ENCODE results near the gene ANKRD40CL.
"Not testable (repeated sequence)": the region's sequence is repeated elsewhere in the genome, so short reads cannot be mapped to it uniquely, and the experiment has no call there.

Gene ANKRD40CL

DNA sequence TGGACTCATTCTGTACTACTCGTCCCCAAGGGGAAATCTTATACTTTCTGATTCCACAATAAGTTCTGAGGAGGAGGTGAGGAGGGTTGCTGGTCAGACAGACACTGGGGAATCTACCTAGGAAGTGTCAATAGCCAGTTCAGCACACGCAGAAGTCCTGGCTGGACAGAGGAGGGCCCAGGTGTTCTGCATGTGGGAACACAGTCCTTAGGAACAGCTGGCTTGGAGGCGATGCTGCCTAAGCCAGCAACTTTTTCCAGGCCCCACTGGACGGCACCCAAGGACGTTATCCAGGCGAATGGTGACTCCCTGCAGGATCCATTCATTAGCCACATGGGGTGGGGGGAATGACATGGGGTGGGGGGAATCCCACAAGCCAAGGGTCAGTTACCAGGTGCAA lies 38.2 kb upstream of the ANKRD40CL start:
- no peaks in the 10 kb centered on the region for H3K27me3 ChIP-seq (ENCODE audit: insufficient read depth, low read length, poor library complexity, severe bottlenecking)

DNA sequence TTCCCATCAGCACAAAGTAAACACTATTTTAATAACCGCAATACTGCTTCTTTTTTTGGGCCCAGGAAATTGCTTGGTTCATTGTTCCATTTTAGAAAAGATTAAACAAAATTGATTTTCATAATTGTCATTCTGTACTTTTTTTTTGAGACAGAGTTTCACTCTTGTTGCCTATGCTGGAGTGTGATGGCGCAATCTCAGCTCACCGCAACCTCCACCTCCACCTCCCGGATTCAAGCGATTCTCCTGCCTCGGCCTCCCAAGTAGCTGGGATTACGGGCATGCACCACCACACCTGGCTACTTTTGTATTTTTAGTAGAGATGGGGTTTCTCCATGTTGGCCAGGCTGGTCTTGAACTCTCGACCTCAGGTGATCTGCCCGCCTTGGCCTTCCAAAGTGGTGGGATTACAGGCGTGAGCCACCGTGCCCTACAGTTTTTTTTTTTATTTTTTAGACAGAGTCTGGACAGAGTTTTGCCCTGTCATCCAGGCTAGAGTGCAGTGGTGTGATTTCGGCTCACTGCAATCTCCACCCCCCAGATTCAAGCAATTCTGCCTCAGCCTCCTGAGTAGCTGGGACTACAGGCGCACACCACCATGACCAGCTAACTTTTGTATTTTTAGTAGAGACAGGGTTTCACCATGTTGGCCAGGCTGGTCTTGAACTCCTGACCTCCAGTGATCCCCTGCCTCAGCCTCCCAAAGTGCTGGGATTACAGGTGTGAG lies 37.6 kb upstream of the ANKRD40CL start:
- H3K36me3 ChIP-seq (ENCODE audit: insufficient read depth, low read length); H4K20me1 ChIP-seq (ENCODE audit: insufficient read depth, low read length, poor library complexity, severe bottlenecking); H3F3A ChIP-seq (ENCODE audit: low read depth); H3K27me3 ChIP-seq (ENCODE audit: insufficient read depth, low read length, poor library complexity, severe bottlenecking); H3K4me3 ChIP-seq (ENCODE audit: low read length, poor library complexity, severe bottlenecking); H3K9me3 ChIP-seq (ENCODE audit: insufficient read depth, low read depth, low read length); H3K9ac ChIP-seq (ENCODE audit: low read depth, low read length, poor library complexity, severe bottlenecking); H2AFZ ChIP-seq (ENCODE audit: low read length); H3K9me2 ChIP-seq (replicated peaks; ENCODE audit: low read depth, low read length); H3K4me2 ChIP-seq (ENCODE audit: low read depth, low read length, poor library complexity, severe bottlenecking); H3K4me1 ChIP-seq (ENCODE audit: insufficient read depth, low read length, poor library complexity, severe bottlenecking); H3K79me2 ChIP-seq (ENCODE audit: insufficient read depth, low read length): not testable (repeated sequence)

More for the DNA sequence above, 38.2 kb upstream of the ANKRD40CL start:
- no peaks in the 10 kb centered on the region for H3K9me3 ChIP-seq (ENCODE audit: insufficient read depth, low read depth, low read length)
- TF ChIP-seq, protein P1, sequence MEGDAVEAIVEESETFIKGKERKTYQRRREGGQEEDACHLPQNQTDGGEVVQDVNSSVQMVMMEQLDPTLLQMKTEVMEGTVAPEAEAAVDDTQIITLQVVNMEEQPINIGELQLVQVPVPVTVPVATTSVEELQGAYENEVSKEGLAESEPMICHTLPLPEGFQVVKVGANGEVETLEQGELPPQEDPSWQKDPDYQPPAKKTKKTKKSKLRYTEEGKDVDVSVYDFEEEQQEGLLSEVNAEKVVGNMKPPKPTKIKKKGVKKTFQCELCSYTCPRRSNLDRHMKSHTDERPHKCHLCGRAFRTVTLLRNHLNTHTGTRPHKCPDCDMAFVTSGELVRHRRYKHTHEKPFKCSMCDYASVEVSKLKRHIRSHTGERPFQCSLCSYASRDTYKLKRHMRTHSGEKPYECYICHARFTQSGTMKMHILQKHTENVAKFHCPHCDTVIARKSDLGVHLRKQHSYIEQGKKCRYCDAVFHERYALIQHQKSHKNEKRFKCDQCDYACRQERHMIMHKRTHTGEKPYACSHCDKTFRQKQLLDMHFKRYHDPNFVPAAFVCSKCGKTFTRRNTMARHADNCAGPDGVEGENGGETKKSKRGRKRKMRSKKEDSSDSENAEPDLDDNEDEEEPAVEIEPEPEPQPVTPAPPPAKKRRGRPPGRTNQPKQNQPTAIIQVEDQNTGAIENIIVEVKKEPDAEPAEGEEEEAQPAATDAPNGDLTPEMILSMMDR (conservative IDR thresholded peaks at IDR 0.05; ENCODE audit: low read length), result no peak
- TF ChIP-seq EZH2phosphoT487 (IDR thresholded peaks at IDR 0.05; ENCODE audit: borderline replicate concordance), result no peak
- H3K4me3 ChIP-seq (ENCODE audit: low read length, poor library complexity, severe bottlenecking), result no peak overlapping the region
- no peaks in the 10 kb centered on the region for H3K36me3 ChIP-seq (ENCODE audit: insufficient read depth, low read length)
- no peak overlapping the region for H3K4me2 ChIP-seq (ENCODE audit: low read depth, low read length, poor library complexity, severe bottlenecking)
- H2AFZ ChIP-seq (ENCODE audit: low read length), result no peak overlapping the region
- no peaks in the 10 kb centered on the region for H4K20me1 ChIP-seq (ENCODE audit: insufficient read depth, low read length, poor library complexity, severe bottlenecking)
- no peaks in the 10 kb centered on the region for H3K9me2 ChIP-seq (replicated peaks; ENCODE audit: low read depth, low read length)
- no peaks in the 10 kb centered on the region for H3K79me2 ChIP-seq (ENCODE audit: insufficient read depth, low read length)
- no peaks in the 10 kb centered on the region for H3K4me1 ChIP-seq (ENCODE audit: insufficient read depth, low read length, poor library complexity, severe bottlenecking)
- H3K9ac ChIP-seq (ENCODE audit: low read depth, low read length, poor library complexity, severe bottlenecking), result no peak overlapping the region
- H3F3A ChIP-seq (ENCODE audit: low read depth), result no peaks in the 10 kb centered on the region

DNA sequence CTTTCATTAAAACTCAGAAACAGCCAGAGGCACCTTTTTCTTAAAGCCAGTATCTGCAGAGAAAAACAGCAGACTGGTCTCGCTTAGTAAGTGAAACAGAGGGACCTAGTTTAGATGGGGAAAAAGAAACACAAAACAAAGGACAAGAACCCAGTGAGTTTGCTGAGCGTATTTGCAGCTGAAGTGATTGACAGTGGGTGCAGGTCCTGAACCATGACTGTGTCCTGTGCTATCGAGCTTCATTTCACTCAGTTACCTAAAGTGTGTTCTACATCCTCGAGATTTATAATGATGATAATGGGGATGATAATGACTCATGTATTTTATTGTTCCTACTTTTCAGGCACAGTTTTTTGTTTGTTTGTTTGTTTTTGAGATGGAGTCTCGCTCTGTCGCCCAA lies 36.4 kb upstream of the ANKRD40CL start:
- H3K9ac ChIP-seq (ENCODE audit: low read depth, low read length, poor library complexity, severe bottlenecking), result no peak overlapping the region
- no peaks in the 10 kb centered on the region for H3K36me3 ChIP-seq (ENCODE audit: insufficient read depth, low read length)
- TF ChIP-seq EZH2phosphoT487 (IDR thresholded peaks at IDR 0.05; ENCODE audit: borderline replicate concordance), result no peak
- TF ChIP-seq, protein P1 (conservative IDR thresholded peaks at IDR 0.05; ENCODE audit: low read length), result no peak
- no peaks in the 10 kb centered on the region for H3F3A ChIP-seq (ENCODE audit: low read depth)
- H3K4me3 ChIP-seq (ENCODE audit: low read length, poor library complexity, severe bottlenecking), result no peak overlapping the region
- H4K20me1 ChIP-seq (ENCODE audit: insufficient read depth, low read length, poor library complexity, severe bottlenecking), result no peaks in the 10 kb centered on the region
- no peaks in the 10 kb centered on the region for H3K4me1 ChIP-seq (ENCODE audit: insufficient read depth, low read length, poor library complexity, severe bottlenecking)
- H2AFZ ChIP-seq (ENCODE audit: low read length), result no peak overlapping the region
- no peaks in the 10 kb centered on the region for H3K9me3 ChIP-seq (ENCODE audit: insufficient read depth, low read depth, low read length)
- H3K27me3 ChIP-seq (ENCODE audit: insufficient read depth, low read length, poor library complexity, severe bottlenecking), result no peaks in the 10 kb centered on the region
- H3K9me2 ChIP-seq (replicated peaks; ENCODE audit: low read depth, low read length), result no peaks in the 10 kb centered on the region
- H3K79me2 ChIP-seq (ENCODE audit: insufficient read depth, low read length), result no peaks in the 10 kb centered on the region
- H3K4me2 ChIP-seq (ENCODE audit: low read depth, low read length, poor library complexity, severe bottlenecking), result no peak overlapping the region
